SIG-M5 treated with dmso at 0.1 percent for 504 hours (cell line): Measurements from ENCODE around the gene EMID1.

Source experiments
- DNase-seq: peaks from one replicate; lab custom pipeline; 2025; ENCODE audit not compliant: unreplicated experiment; lab: John Stamatoyannopoulos, UW

Gene EMID1

GRCh38 chr22:29205594-29206371 is at the start of gene EMID1:
Gene EMID1, plus strand, starts transcription at chr22:29205896. Its CDS starts 143 bp downstream, at chr22:29206039.
- no peak for DNase-seq

GRCh38 chr22:29155966-29156365 is 49.7 kb upstream of the EMID1 start:
- no peak for DNase-seq

GRCh38 chr22:29156507-29156906 is 49.2 kb upstream of the EMID1 start:
- no peak for DNase-seq

GRCh38 chr22:29157759-29158535 is 47.7 kb upstream of the EMID1 start:
- no peak for DNase-seq

- no peak for DNase-seq
Measured at GRCh38 chr22:29158546-29158945, 47.1 kb upstream of the EMID1 start.

- DNase-seq = no peak
Measured at GRCh38 chr22:29163808-29164207, 41.9 kb upstream of the EMID1 start.

GRCh38 chr22:29165321-29166060 is 40.2 kb upstream of the EMID1 start:
- no peak for DNase-seq

- DNase-seq = no peak
Measured at GRCh38 chr22:29166180-29166579, 39.5 kb upstream of the EMID1 start.

- DNase-seq = peak; percentile 63
Measured at GRCh38 chr22:29167032-29167911, 38.4 kb upstream of the EMID1 start.

- DNase-seq = no peak
Measured at GRCh38 chr22:29171721-29172120, 34.0 kb upstream of the EMID1 start.

- DNase-seq = no peak
Measured at GRCh38 chr22:29172216-29172615, 33.5 kb upstream of the EMID1 start.

- DNase-seq = no peak
Measured at GRCh38 chr22:29175312-29175835, 30.3 kb upstream of the EMID1 start.

- no peak for DNase-seq
Measured at GRCh38 chr22:29183971-29184848, 21.5 kb upstream of the EMID1 start.

GRCh38 chr22:29184849-29185490 is 20.7 kb upstream of the EMID1 start:
- DNase-seq = no peak

GRCh38 chr22:29186302-29186701 is 19.4 kb upstream of the EMID1 start:
- DNase-seq = no peak

GRCh38 chr22:29187831-29188230 is 17.9 kb upstream of the EMID1 start:
- no peak for DNase-seq

- no peak for DNase-seq
Measured at GRCh38 chr22:29190051-29190450, 15.6 kb upstream of the EMID1 start.

- no peak for DNase-seq
Measured at GRCh38 chr22:29190918-29191317, 14.8 kb upstream of the EMID1 start.

- DNase-seq = no peak
Measured at GRCh38 chr22:29193021-29193420, 12.7 kb upstream of the EMID1 start.
